T follicular helper cell (primary cell): ENCODE results near the gene ANO10.
"Not testable (repeated sequence)": the region's sequence is repeated elsewhere in the genome, so short reads cannot be mapped to it uniquely, and the experiment has no call there.

ENCODE experiments used
- DNase-seq: peaks from one replicate; pipeline ENCODE4 v3.0.0-alpha.2; 2020; ENCODE audit warnings: low read depth

Gene ANO10

DNA sequence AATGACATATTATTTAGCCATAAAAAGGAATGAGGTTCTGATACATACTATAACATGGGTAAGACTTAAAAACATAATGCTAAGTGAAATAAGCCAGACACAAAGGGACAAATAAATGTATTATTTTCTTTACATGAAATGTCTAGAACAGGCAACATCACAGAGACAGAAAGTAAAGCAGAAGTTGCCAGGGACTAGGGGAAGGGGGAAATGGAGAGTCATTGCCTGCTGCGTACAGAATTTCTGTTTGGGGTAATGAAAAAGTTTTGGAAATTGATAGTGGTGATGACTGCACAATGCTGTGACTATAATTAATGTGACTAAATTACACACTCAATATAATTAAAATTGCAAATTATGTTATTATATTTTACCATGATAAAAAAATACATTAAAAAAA lies 99.9 kb downstream of the ANO10 start:
- DNase-seq: no peak

DNA sequence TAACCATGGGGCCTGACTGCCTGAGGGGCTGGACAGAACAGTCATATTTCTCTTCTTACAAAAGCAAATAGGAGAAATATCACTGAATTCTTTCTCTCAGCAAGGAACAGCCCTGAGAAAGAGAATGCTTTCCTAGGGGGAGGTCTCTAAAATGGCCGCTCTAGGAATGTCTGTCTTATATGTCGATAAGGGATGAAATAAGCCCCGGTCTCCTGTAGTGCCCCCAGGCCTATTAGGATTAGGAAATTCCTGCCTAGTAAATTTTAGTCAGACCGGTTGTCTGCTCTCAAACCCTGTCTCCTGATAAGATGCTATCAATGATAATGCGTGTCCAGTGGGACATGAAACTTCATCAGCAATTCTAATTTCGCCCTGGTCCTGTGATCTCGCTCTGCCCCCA lies 103.3 kb downstream of the ANO10 start:
- DNase-seq: not testable (repeated sequence)

DNA sequence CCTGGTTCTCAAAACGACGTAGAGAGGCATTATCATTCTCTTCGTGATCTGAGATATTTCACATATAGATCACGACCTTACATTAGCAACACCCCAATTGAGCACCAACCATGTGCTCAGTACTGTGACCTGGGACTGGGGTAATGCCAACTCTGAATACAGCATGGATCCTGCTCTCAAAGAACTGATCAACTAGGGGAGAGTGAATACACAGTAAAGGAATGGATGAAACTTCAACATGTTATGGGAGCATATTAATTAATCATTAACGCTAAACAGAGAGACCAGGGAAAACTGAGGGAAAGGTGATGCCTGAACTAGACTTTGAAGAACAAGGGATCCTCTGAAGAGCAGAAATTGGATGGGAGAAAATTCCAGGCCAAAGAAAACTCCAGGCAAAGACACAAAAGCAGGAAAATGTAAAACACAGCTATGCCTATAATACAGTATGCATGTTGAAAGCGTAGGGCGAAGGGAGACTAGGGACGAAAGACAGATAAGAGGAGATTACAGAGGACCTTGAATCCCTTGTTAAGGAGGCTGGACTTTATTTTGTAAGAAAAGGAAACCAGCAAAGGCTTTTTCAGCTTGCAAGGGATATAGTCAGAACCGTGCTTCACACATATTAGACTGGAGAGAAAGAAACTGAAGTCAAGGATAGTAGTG lies 105.7 kb downstream of the ANO10 start:
- DNase-seq: no peak

DNA sequence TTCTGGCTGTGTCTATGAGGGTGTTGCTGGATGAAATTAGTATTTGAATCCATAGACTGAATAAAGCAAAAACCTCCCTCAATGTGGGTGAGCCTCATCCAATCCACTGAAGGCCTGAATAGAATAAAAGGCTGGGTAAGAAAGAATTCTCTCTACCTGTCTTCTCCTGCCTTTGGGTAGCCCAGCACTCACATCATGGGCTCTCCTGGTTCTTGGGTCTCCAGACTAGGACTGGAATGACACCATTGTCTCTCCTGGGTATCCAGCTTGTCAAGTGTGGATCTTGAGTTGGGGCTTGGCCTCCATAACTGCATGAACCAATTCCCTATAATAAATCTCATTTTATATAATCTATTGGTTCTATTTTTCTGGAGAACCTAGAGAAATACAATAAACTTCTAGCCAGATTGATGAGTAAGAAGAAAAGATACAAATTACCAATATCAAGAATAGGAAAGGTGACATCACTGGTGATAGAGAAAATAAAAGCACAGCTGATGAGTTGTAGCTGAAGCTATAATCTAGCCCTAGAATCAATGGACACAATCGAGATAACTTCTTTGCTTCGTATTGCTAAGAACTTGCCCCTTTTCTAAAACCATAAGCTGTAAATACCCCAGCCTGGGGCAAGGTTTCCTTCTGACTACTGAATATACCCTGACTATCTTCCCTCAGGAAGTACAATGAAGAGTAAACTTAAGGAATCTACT lies 106.4 kb downstream of the ANO10 start:
- DNase-seq: no peak

DNA sequence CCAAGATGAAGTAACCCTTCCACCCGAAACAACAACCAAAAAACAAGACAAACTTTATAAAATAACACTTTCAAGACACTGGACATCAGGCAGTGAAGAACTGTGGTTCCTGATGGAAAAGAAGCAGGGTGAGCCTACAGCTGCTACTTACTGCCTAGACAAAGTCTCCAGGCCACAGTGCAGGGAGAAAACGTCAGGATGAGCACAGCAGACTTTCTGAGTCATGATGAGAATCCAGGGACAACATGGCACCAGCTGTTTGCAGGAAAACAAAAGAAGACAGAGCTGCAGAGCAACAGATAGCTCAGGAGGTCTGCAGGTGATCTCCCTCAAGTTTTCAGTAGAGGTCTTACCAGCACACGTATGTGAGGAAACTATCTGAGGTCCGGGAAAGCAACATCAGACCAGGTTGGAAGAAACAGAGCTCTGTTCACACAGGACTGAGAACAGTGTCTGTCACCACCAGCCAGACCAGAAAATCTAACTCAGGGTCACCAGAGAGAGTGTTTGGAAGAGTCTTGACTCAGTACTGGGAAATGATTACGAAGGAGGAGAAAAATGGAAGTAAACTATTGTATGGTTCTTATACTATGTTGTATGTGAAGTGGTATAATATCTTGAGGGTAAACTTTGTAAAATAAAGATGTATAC lies 108.9 kb downstream of the ANO10 start:
- no peak for DNase-seq

DNA sequence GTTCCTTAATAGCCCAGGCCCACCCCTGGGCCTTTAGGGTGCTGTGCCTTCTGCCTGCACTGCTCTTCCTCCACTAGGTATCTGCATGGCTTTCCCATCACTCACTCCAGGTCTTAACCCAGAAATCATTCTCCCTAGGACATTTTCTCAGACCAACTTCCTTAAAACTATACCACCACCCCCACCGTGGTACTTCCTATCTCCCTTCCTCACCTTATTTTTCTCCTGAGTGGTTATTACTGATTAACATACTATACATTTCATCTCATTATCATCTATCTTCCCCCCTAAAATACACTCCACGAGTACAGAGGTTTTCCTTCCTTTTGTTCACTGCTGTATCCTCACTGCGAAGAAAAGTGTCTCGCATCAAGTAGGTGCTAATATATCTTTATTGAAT lies 115.2 kb downstream of the ANO10 start:
- DNase-seq: no peak

DNA sequence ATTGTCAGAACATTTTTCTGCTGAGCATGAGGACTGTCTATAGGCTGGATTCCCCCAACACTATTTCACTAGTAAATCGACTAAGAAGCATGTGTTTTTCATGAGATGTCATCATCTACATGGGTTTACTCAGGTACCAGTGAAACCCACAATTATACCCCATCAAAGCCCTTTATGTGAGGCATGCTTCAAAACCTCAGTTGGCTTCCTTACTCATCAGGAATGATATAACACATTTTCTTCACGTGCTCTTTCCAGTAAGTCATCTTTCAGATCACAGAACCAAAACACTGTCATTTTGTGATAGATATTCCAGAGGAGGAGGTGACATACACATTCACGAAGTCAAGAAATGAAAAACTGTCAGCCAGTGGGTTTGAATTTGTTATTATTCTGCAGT lies 116.5 kb downstream of the ANO10 start:
- DNase-seq: no peak

DNA sequence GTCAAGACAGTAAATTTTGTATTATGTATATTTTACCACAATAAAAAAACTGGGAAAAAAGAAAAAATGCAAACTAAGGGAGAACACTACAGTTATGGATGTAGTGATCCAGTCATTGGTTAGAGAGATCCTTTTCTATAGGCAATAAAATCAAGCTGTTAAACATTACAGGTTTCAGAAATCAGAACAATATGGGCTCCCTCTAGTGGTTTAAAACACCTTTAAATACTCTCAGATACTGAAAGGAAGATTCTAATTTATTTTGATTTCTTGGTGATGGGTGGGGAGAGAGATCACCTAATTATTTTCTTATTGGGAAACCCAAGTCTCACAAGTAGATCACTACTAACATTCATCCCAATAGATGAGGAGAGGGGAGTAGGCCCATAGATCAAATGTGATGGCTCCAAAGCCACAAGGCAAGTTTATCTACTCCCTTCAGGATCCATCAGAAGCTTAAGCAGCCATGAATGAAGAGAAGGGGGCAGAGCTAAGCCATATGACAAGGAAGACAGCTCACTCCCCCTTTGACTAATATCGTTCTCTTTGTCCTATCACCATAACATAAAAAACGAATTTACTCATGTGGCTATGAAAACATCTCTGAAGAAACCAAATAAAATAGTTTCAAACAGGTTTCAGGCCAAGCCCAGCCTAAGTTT lies 118.6 kb downstream of the ANO10 start:
- DNase-seq: no peak

DNA sequence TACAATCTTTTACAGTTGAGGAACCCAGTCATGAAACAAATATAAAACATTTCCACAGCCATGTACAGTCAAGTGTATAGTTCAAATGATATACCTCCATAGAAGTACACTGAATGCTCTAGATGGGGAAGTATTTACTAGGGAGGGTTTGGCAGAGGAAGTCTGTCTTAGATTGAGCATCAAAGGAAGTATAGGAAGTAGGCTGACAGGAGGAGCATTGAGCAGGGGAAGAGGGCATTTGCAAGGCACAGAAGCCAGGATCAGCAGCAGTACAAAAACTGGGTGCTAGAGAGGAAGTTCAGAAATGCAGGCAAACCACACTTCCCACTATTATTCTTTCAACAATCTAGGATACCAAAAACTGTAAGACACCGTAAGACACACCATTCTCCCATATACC lies 122.6 kb downstream of the ANO10 start:
- no peak for DNase-seq

DNA sequence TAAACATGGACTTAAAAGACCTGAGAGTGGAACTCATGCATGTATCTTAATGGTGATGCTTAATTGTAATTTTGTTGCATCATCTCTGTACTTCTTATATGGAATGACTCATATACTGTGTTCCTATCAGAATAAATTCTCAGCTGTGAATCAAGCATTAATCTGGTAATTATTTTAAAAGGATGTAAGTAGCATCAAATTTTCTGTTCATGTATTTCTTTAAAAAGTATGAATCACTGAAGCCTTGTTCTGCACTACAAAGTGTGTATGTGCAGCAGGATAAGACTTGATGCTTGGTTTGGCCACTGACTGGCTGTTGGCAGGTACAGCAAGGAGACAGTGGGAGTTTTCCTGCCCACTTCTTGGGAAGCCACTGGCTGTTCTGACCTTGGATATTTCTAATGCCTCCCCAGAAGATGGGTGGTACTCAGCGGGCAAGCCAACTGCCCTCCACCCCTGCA lies 123.9 kb downstream of the ANO10 start:
- DNase-seq: no peak

DNA sequence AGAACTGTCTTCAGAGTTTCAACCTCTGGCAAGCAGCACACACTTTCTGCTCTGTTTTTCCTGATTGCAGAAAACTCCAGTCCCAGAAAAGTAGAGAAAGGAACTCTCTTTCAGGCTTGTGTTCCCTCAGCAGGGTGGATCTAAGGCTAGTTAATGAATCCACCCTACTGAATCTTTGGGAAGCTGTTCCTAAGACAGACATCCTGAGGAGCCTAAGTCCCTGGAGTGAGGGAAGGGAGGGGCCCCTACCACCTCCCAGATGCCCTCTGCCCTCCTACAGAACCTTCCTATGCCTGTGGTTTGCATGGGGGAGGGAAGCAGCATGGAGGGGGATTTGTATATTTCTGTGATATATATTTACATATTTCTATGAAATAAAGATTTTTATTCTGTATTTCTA lies 124.4 kb downstream of the ANO10 start:
- no peak for DNase-seq

DNA sequence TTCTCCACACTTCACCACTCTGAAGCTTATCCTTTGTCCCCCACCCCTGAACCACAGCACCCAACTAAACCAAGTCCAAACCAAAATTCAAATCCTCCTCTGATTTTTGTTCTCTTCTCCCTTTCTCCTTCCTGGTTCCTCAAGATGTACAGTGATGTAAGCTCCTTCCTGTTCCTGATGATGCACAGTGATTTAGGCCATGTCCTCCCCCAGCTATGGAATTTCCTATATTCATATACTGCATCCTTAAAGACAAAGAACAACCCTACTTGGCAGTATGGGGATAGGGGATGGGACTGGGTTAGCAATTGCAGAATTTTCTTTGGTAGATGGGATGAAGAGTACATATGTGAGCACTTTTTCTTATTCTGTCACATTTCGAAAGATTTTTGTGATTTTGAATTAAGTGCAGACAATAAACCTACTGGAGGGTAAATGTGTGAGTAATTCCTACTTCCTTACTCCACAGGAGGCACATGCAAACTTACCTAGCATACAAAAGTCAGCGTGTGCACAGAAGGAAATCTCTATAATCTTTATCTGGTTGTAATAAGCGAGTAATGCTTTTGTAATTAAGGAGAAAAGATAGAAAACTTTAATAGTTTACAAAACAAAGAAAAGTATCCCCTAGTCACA lies 125.0 kb downstream of the ANO10 start:
- no peak for DNase-seq

DNA sequence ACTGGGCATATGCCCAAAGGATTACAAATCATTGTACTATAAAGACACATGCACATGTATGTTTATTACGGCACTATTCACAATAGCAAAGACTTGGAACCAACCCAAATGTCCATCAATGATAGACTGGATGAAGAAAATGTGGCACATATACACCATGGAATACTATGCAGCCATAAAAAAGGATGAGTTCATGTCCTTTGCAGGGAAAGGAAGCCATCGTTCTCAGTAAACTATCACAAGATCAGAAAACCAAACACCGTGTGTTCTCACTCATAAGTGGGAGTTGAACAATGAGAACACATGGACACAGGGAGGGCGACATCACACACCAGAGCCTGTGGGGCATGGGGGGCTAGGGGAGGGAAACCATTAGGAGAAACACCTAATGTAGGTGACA lies 128.9 kb downstream of the ANO10 start:
- not testable (repeated sequence) for DNase-seq

DNA sequence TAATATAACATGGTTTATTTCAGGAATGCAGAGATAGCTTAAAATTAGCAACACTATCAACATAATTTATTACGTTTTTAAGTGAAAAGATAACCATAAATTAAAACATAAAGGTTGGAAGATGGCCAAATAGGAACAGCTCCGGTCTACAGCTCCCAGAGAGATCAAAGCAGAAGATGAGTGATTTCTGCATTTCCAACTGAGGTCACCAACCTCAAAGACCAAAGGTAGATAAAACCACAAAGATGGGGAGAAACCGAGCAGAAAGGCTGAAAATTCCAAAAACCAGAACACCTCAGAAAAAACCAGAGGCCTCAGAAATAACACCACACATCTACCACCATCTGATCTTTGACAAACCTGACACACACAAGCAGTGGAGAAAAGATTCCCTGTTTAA lies 130.0 kb downstream of the ANO10 start:
- DNase-seq: not testable (repeated sequence)

DNA sequence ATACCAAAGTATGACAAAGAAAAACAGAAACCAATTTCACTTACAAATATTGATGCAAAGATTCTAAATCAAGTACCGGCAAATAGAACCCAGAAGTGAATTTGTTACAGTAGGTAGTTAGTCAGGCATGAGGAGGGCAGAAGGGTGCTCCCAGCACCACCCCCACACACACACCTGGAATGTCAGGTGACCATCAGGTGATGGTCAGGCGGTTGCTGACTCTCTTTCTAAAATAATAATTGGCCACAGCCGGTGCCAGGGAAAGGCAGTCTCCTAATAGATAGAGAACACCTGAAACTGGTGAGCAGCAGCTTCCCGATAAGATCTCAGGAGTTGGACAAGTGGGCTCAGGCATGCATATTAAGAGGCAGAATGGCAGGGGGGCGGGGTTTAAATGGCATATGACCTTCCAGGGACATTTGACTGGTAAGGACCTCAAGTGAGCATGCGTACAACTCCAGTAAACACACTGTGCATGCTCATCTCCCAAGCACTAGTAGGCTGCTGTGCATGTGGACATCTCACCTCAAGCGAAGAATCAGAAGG lies 131.1 kb downstream of the ANO10 start:
- DNase-seq: no peak

DNA sequence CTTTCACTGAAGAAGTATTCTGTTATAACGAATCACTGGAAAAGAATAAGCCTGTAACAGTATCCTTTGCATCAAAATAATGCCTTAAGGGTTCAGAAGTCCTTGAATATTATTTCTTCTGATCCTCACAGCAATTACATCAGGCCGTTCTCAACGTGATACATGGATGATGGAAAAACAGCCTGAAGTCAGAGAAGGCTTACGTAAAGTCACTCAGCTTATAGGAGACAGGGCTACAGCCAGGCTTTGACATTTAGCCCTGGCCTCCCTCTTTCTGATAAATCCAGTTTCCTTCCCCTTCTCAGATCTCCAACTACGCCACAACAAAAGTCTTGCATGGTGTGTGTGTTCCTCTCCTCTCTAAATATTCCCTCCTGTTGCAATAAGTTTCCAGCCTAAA lies 131.9 kb downstream of the ANO10 start:
- DNase-seq: no peak

DNA sequence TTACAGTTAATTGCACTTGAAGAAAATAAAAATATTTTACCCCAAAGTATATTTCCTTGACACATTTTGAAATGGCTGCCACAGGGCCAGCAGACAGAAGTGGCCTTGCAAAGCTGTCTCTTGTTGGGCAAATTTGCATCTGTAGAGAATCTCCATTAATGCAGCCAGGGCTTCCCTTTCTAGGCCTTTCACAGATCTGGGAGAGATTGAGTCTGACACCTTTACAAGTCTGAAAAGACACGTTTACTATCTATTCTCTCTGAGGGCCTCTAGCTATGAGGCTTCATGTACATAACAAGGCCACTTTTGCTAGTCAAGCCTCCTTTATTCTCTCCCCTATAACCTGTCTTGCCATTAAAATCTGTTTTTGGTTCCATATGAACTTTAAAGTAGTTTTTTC lies 135.9 kb downstream of the ANO10 start:
- DNase-seq: no peak

DNA sequence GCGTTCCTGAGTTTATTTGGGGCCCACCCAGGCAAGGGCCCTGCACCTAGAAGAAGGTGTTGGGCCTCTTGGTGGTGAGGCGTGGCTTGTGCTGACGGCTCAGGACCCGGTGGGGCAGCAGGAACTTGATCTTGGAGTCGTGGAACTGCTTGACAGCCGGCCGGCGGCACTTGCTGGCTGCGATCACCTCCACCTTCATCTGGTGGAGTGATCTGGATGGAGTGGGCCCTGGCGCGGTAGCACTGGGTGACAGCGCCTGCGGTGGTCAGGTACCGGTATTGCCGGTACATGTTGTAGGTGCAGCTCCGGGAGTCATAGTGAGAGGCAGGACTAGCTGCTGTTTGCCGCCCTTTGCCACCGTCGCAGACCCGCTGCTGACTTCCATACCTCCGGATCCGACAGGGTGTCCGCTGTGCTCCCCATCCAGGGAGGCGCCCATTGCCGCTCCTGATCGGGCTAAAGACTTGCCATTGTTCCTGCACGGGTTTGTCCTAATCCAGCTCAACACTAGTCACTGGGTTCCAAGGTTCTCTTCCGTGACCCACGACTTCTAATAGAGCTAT lies 136.8 kb downstream of the ANO10 start:
- no peak for DNase-seq

DNA sequence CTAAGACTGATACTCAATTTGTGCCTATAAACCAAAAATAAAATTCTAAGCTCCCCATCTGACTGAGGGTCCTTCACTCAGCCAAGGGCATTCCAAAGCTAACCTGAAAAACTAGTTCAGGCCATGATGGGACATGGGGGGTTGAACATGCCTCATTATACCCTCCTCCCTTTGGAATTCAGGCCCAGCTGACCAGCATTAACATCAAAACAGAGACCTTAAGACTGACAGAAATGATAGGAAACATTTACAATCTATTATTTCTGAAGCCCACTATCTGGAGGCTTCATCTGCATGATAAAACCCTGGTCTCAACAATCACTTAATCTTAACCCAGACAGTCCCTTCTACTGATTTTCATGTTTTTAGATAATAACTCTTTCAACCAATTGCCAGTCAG lies 140.4 kb downstream of the ANO10 start:
- DNase-seq: no peak

DNA sequence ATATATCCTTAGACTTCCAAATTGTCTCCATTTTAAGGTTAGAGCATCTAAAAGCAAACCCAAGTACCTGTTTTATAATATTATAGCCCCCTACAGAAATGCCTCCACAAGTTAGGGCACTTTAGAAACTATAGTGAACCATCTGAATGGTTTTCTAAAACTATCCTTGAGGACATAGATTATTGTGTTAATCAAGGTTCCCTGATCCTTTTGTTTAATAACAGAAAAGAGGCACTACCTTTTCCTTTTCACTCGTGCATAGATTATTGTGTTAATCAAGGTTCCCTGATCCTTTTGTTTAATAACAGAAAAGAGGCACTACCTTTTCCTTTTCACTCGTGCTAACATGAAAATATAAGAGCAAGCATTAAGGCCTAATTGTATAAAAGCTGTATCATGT lies 143.0 kb downstream of the ANO10 start:
- DNase-seq: not testable (repeated sequence)

DNA sequence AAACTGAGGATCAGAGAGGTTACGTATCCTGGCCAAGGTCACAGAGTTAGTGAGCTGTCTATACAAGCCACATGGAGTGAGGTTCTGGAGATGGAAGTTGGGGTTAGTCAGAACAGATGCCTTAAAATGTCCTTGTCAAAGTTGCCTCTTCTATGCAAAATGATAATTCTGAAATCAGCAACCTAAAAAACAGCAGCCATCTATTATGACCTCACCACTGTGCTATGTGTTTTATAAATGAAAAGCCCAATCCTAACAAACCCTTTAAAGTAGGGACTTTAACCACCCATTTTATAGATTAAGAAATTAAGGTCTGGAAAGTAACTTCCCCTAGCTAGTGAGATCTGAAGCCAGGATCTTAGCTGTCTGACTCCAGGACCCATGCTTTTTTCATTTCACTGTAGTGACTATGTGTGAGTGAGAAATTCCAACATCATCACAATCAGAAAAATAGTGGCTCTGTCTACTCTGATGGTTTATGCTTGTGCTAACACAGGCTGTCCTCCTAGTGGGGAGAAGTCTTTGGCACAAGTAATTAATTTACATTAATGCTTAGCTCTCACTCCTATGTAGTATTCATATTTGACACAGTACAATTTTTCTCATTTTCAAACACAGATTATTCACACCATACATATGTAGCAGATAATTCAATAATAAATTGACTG lies 143.6 kb downstream of the ANO10 start:
- DNase-seq: no peak
